Measurements from ENCODE around the gene F2RL2.

Gene F2RL2

GRCh38 chr5:76592692-76593091 lies 30.5 kb downstream of the F2RL2 start:
- ATAC-seq (replicated peaks) (no peak), DNase-seq (no peak)
- H3K27me3 Mint-ChIP-seq = no peaks in the 10 kb centered on the region
- H3K36me3 Mint-ChIP-seq (ENCODE audit: insufficient read depth) = peaks cover 64% of the 10 kb centered on the region
- peak overlapping the region in 1 of 2 donors; percentile 83 for H3K27ac Mint-ChIP-seq
- H3K4me3 Mint-ChIP-seq = no peak overlapping the region
- no peaks in the 10 kb centered on the region for H3K9me3 Mint-ChIP-seq
- peaks cover 6 to 28% of the 10 kb centered on the region in 2 donors for H3K4me1 Mint-ChIP-seq (ENCODE audit: low read depth in 2 of 2)

- Mint-ChIP-seq H3K36me3 (ENCODE audit: insufficient read depth) (peaks cover 67% of the 10 kb centered on the region), H3K4me3 (no peak overlapping the region), H3K27me3 (no peaks in the 10 kb centered on the region), H3K9me3 (no peaks in the 10 kb centered on the region), H3K27ac (peak overlapping the region in 1 of 2 donors; percentile 83), H3K4me1 (ENCODE audit: low read depth in 2 of 2) (peaks cover 5 to 28% of the 10 kb centered on the region in 2 donors)
- no peak for ATAC-seq (replicated peaks)
- DNase-seq = no peak
Measured at GRCh38 chr5:76591366-76591765, 31.8 kb downstream of the F2RL2 start.

- peak overlapping the region in 1 of 2 donors; percentile 22 for H3K27ac Mint-ChIP-seq
- no peaks in the 10 kb centered on the region for H3K27me3 Mint-ChIP-seq
- H3K9me3 Mint-ChIP-seq = no peaks in the 10 kb centered on the region
- H3K4me1 Mint-ChIP-seq (ENCODE audit: low read depth in 2 of 2) = peaks cover 4 to 21% of the 10 kb centered on the region in 2 donors
- peaks cover 74% of the 10 kb centered on the region for H3K36me3 Mint-ChIP-seq (ENCODE audit: insufficient read depth)
- H3K4me3 Mint-ChIP-seq = no peak overlapping the region
- DNase-seq = no peak
- no peak for ATAC-seq (replicated peaks)
Measured at GRCh38 chr5:76590027-76590426, 33.2 kb downstream of the F2RL2 start.

- ATAC-seq (replicated peaks) (no peak), DNase-seq (no peak)
- no peak overlapping the region for H3K4me3 Mint-ChIP-seq
- H3K27me3 Mint-ChIP-seq = no peaks in the 10 kb centered on the region
- peaks cover 4 to 23% of the 10 kb centered on the region in 2 donors for H3K4me1 Mint-ChIP-seq (ENCODE audit: low read depth in 2 of 2)
- peak overlapping the region; percentile 10 to 35 for H3K27ac Mint-ChIP-seq
- no peaks in the 10 kb centered on the region for H3K9me3 Mint-ChIP-seq
- peaks cover 47% of the 10 kb centered on the region for H3K36me3 Mint-ChIP-seq (ENCODE audit: insufficient read depth)
Measured at GRCh38 chr5:76586531-76586930, 36.7 kb downstream of the F2RL2 start.

GRCh38 chr5:76585783-76586217 lies 37.4 kb downstream of the F2RL2 start:
- no peaks in the 10 kb centered on the region for H3K27me3 Mint-ChIP-seq
- DNase-seq = no peak
- H3K27ac Mint-ChIP-seq = peak overlapping the region; percentile 10 to 35
- H3K4me3 Mint-ChIP-seq = no peak overlapping the region
- H3K36me3 Mint-ChIP-seq (ENCODE audit: insufficient read depth) = peaks cover 41% of the 10 kb centered on the region
- H3K4me1 Mint-ChIP-seq (ENCODE audit: low read depth in 2 of 2) = peaks cover 10 to 27% of the 10 kb centered on the region in 2 donors
- no peaks in the 10 kb centered on the region for H3K9me3 Mint-ChIP-seq
- no peak for ATAC-seq (replicated peaks)

- peak overlapping the region in 1 of 2 donors; percentile 88 for H3K27ac Mint-ChIP-seq
- ATAC-seq (replicated peaks) = peak; percentile 35
- peaks cover 28% of the 10 kb centered on the region for H3K36me3 Mint-ChIP-seq (ENCODE audit: insufficient read depth)
- peaks cover 12 to 37% of the 10 kb centered on the region in 2 donors for H3K4me1 Mint-ChIP-seq (ENCODE audit: low read depth in 2 of 2)
- no peaks in the 10 kb centered on the region for H3K9me3 Mint-ChIP-seq
- H3K4me3 Mint-ChIP-seq = no peak overlapping the region
- no peaks in the 10 kb centered on the region for H3K27me3 Mint-ChIP-seq
- no peak for DNase-seq
Measured at GRCh38 chr5:76583163-76584047, 39.8 kb downstream of the F2RL2 start.

- DNase-seq (no peak), ATAC-seq (replicated peaks) (no peak)
- Mint-ChIP-seq H3K4me3 (no peak overlapping the region), H3K4me1 (ENCODE audit: low read depth in 2 of 2) (peaks cover 14 to 41% of the 10 kb centered on the region in 2 donors), H3K9me3 (no peaks in the 10 kb centered on the region), H3K27me3 (no peaks in the 10 kb centered on the region), H3K36me3 (ENCODE audit: insufficient read depth) (peaks cover 30% of the 10 kb centered on the region), H3K27ac (peak overlapping the region in 1 of 2 donors; percentile 88)
Measured at GRCh38 chr5:76582230-76583162, 40.7 kb downstream of the F2RL2 start.

GRCh38 chr5:76580981-76581380 lies 42.2 kb downstream of the F2RL2 start:
- H3K4me3 Mint-ChIP-seq = no peak overlapping the region

GRCh38 chr5:76579166-76579937 lies 43.9 kb downstream of the F2RL2 start:
- H3K4me1 Mint-ChIP-seq (ENCODE audit: low read depth in 2 of 2) = peaks cover 14 to 37% of the 10 kb centered on the region in 2 donors
- DNase-seq = no peak

More at GRCh38 chr5:76580981-76581380, 42.2 kb downstream of the F2RL2 start:
- DNase-seq = no peak
- peaks cover 39% of the 10 kb centered on the region for H3K36me3 Mint-ChIP-seq (ENCODE audit: insufficient read depth)
- ATAC-seq (replicated peaks) = no peak
- H3K27me3 Mint-ChIP-seq = no peaks in the 10 kb centered on the region
- H3K27ac Mint-ChIP-seq = peak overlapping the region; percentile 61 to 88
- H3K9me3 Mint-ChIP-seq = no peaks in the 10 kb centered on the region
- peaks cover 14 to 41% of the 10 kb centered on the region in 2 donors for H3K4me1 Mint-ChIP-seq (ENCODE audit: low read depth in 2 of 2)

GRCh38 chr5:76576996-76577395 lies 46.2 kb downstream of the F2RL2 start:
- peak overlapping the region in 1 of 2 donors; percentile 78 for H3K27ac Mint-ChIP-seq

More at GRCh38 chr5:76579166-76579937, 43.9 kb downstream of the F2RL2 start:
- H3K27me3 Mint-ChIP-seq = no peaks in the 10 kb centered on the region
- no peak overlapping the region for H3K27ac Mint-ChIP-seq
- H3K36me3 Mint-ChIP-seq (ENCODE audit: insufficient read depth) = peaks cover 35% of the 10 kb centered on the region
- no peaks in the 10 kb centered on the region for H3K9me3 Mint-ChIP-seq
- ATAC-seq (replicated peaks) = no peak
- H3K4me3 Mint-ChIP-seq = no peak overlapping the region

GRCh38 chr5:76576450-76576849 lies 46.8 kb downstream of the F2RL2 start:
- DNase-seq (no peak), ATAC-seq (replicated peaks) (no peak)
- no peaks in the 10 kb centered on the region for H3K9me3 Mint-ChIP-seq
- no peaks in the 10 kb centered on the region for H3K27me3 Mint-ChIP-seq
- peaks cover 44% of the 10 kb centered on the region for H3K36me3 Mint-ChIP-seq (ENCODE audit: insufficient read depth)
- H3K4me1 Mint-ChIP-seq (ENCODE audit: low read depth in 2 of 2) = peaks cover 9 to 27% of the 10 kb centered on the region in 2 donors
- H3K27ac Mint-ChIP-seq = peak overlapping the region; percentile 17 to 78
- no peak overlapping the region for H3K4me3 Mint-ChIP-seq

More at GRCh38 chr5:76576996-76577395, 46.2 kb downstream of the F2RL2 start:
- ATAC-seq (replicated peaks) = no peak
- no peak overlapping the region for H3K4me3 Mint-ChIP-seq
- H3K27me3 Mint-ChIP-seq = no peaks in the 10 kb centered on the region
- H3K4me1 Mint-ChIP-seq (ENCODE audit: low read depth in 2 of 2) = peaks cover 12 to 27% of the 10 kb centered on the region in 2 donors
- no peaks in the 10 kb centered on the region for H3K9me3 Mint-ChIP-seq
- H3K36me3 Mint-ChIP-seq (ENCODE audit: insufficient read depth) = peaks cover 39% of the 10 kb centered on the region
- no peak for DNase-seq

GRCh38 chr5:76571559-76571958 lies 51.6 kb downstream of the F2RL2 start:
- no peak overlapping the region for H3K4me3 Mint-ChIP-seq
- H3K4me1 Mint-ChIP-seq (ENCODE audit: low read depth in 2 of 2) = peaks cover 8 to 29% of the 10 kb centered on the region in 2 donors
- peaks cover 32% of the 10 kb centered on the region for H3K36me3 Mint-ChIP-seq (ENCODE audit: insufficient read depth)
- H3K27ac Mint-ChIP-seq = peak overlapping the region; percentile 53 to 84
- DNase-seq (no peak), ATAC-seq (replicated peaks) (no peak)
- no peaks in the 10 kb centered on the region for H3K27me3 Mint-ChIP-seq
- no peaks in the 10 kb centered on the region for H3K9me3 Mint-ChIP-seq
